HEK293 (cell line): ENCODE data around the gene MOV10L1.

Source experiments
- CTCF ChIA-PET: fragments of 350-600 bp; formaldehyde crosslinking; extraction: SDS; loops from one replicate; lab custom pipeline; 2021; ENCODE audit warnings: antibody characterized with exemption; lab: Yijun Ruan, JAX
- POLR2A ChIA-PET: fragments of 300-600 bp; formaldehyde crosslinking; extraction: SDS; loops from one replicate; lab custom pipeline; 2020; ENCODE audit warnings: antibody characterized with exemption, inconsistent platforms; lab: Yijun Ruan, JAX
- H3K27ac ChIP-seq: fragments of 200-500 bp; sonication (Bioruptor generic); 2 replicates; pipeline ENCODE4 v1.5.1; 2014; ENCODE audit warnings: low read depth, low read length, control low read depth, inconsistent platforms; ENCODE audit errors: extremely low read depth
- H3K36me3 ChIP-seq, 2 experiments: fragments of 200-500 bp in 1 of 2; sonication (Bioruptor generic) in 1 of 2; 1 replicate in 1 of 2; 2 replicates in 1 of 2; pipeline ENCODE4 v1.5.1; 2014 to 2017; ENCODE audit warnings: inconsistent platforms in 2 of 2, low read length in 2 of 2; ENCODE audit not compliant: control insufficient read depth in 2 of 2, insufficient read depth in 1 of 2
- H3K4me1 ChIP-seq: fragments of 200-500 bp; sonication (Bioruptor generic); 2 replicates; pipeline ENCODE4 v1.5.1; 2014; ENCODE audit warnings: mild to moderate bottlenecking, low read length, inconsistent platforms; ENCODE audit not compliant: control insufficient read depth, insufficient read depth
- H3K4me3 ChIP-seq: 2 replicates; pipeline ENCODE4 v1.5.1; 2011; ENCODE audit warnings: low read depth, mild to moderate bottlenecking, control low read depth, low read length, moderate library complexity
- H3K9me3 ChIP-seq: fragments of 200-500 bp; sonication (Bioruptor generic); 2 replicates; pipeline ENCODE4 v1.5.1; 2014; ENCODE audit warnings: low read depth, low read length, inconsistent platforms; ENCODE audit not compliant: control insufficient read depth, insufficient read depth
- AEBP2 ChIP-seq: fragments of 450-650 bp; formaldehyde crosslinking; IDR thresholded peaks from 2 replicates; pipeline ENCODE4 v1.5.1; 2016; ENCODE audit warnings: missing biosample characterization, missing genetic modification characterization, borderline replicate concordance
- ATF2 ChIP-seq: fragments of 450-650 bp; formaldehyde crosslinking; IDR thresholded peaks from 2 replicates; pipeline ENCODE4 v1.5.1; 2016; ENCODE audit warnings: missing biosample characterization, missing genetic modification characterization, low read depth
- GLIS1 ChIP-seq: fragments of 450-650 bp; formaldehyde crosslinking; IDR thresholded peaks from 2 replicates; pipeline ENCODE4 v1.5.1; 2016; ENCODE audit warnings: missing biosample characterization, missing genetic modification characterization
- HOXD13 ChIP-seq: sonication (generic); formaldehyde crosslinking; IDR thresholded peaks from 2 replicates; pipeline ENCODE4 v1.8.0; 2022; ENCODE audit warnings: missing genetic modification reagents, borderline replicate concordance
- KLF1 ChIP-seq: fragments of 450-650 bp; formaldehyde crosslinking; IDR thresholded peaks from 2 replicates; pipeline ENCODE4 v1.5.1; 2016; ENCODE audit warnings: missing biosample characterization, missing genetic modification characterization
- KLF8 ChIP-seq: fragments of 450-650 bp; formaldehyde crosslinking; IDR thresholded peaks from 2 replicates; pipeline ENCODE4 v1.5.1; 2016; ENCODE audit warnings: missing biosample characterization, missing genetic modification characterization
- PATZ1 ChIP-seq: fragments of 450-650 bp; formaldehyde crosslinking; IDR thresholded peaks from 2 replicates; pipeline ENCODE4 v1.5.1; 2016; ENCODE audit warnings: missing biosample characterization, missing genetic modification characterization
- RBAK ChIP-seq: fragments of 450-650 bp; formaldehyde crosslinking; IDR thresholded peaks from 2 replicates; pipeline ENCODE4 v1.5.1; 2016; ENCODE audit warnings: missing biosample characterization, missing genetic modification characterization
- ZBTB17 ChIP-seq: fragments of 450-650 bp; formaldehyde crosslinking; IDR thresholded peaks from 2 replicates; pipeline ENCODE4 v1.5.1; 2016; ENCODE audit warnings: missing biosample characterization, missing genetic modification characterization
- ZBTB20 ChIP-seq: fragments of 450-650 bp; formaldehyde crosslinking; IDR thresholded peaks from 2 replicates; pipeline ENCODE4 v1.5.1; 2016; ENCODE audit warnings: missing biosample characterization, missing genetic modification characterization
- ZBTB48 ChIP-seq: fragments of 450-650 bp; formaldehyde crosslinking; IDR thresholded peaks from 2 replicates; pipeline ENCODE4 v1.5.1; 2016; ENCODE audit warnings: missing biosample characterization, missing genetic modification characterization
- ZEB2 ChIP-seq: fragments of 450-650 bp; formaldehyde crosslinking; IDR thresholded peaks from 2 replicates; pipeline ENCODE4 v1.5.1; 2016; ENCODE audit warnings: missing biosample characterization, missing genetic modification characterization
- ZFHX2 ChIP-seq: fragments of 450-650 bp; formaldehyde crosslinking; conservative IDR thresholded peaks from 2 replicates; pipeline ENCODE4 v1.5.1; 2016; ENCODE audit warnings: missing biosample characterization, missing genetic modification characterization
- ZFP41 ChIP-seq: fragments of 450-650 bp; formaldehyde crosslinking; IDR thresholded peaks from 2 replicates; pipeline ENCODE4 v1.5.1; 2016; ENCODE audit warnings: missing biosample characterization, missing genetic modification characterization, borderline replicate concordance
- ZIC2 ChIP-seq: fragments of 450-650 bp; formaldehyde crosslinking; IDR thresholded peaks from 2 replicates; pipeline ENCODE4 v1.5.1; 2016; ENCODE audit warnings: missing biosample characterization, missing genetic modification characterization
- ZNF132 ChIP-seq: fragments of 450-650 bp; formaldehyde crosslinking; IDR thresholded peaks from 2 replicates; pipeline ENCODE4 v1.5.1; 2017; ENCODE audit warnings: missing biosample characterization, missing genetic modification characterization, borderline replicate concordance
- ZNF140 ChIP-seq: fragments of 450-650 bp; formaldehyde crosslinking; IDR thresholded peaks from 2 replicates; pipeline ENCODE4 v1.5.1; 2016; ENCODE audit warnings: missing biosample characterization, missing genetic modification characterization
- ZNF148 ChIP-seq: fragments of 450-650 bp; formaldehyde crosslinking; IDR thresholded peaks from 2 replicates; pipeline ENCODE4 v1.5.0; 2017; ENCODE audit warnings: missing biosample characterization, missing genetic modification characterization, borderline replicate concordance
- ZNF16 ChIP-seq: fragments of 450-650 bp; formaldehyde crosslinking; IDR thresholded peaks from 2 replicates; pipeline ENCODE4 v1.5.1; 2016; ENCODE audit warnings: low read depth, missing biosample characterization, missing genetic modification characterization
- ZNF23 ChIP-seq: fragments of 450-650 bp; formaldehyde crosslinking; IDR thresholded peaks from 2 replicates; pipeline ENCODE4 v1.5.1; 2016; ENCODE audit warnings: missing biosample characterization, missing genetic modification characterization, borderline replicate concordance
- ZNF335 ChIP-seq: fragments of 450-650 bp; formaldehyde crosslinking; conservative IDR thresholded peaks from 2 replicates; pipeline ENCODE4 v1.5.1; 2016; ENCODE audit warnings: missing biosample characterization, missing genetic modification characterization
- ZNF341 ChIP-seq: fragments of 450-650 bp; formaldehyde crosslinking; IDR thresholded peaks from 2 replicates; pipeline ENCODE4; 2016; ENCODE audit warnings: low read depth, missing biosample characterization, missing genetic modification characterization
- ZNF416 ChIP-seq: fragments of 450-650 bp; formaldehyde crosslinking; IDR thresholded peaks from 2 replicates; pipeline ENCODE4 v1.5.1; 2016; ENCODE audit warnings: missing biosample characterization, missing genetic modification characterization
- ZNF544 ChIP-seq: fragments of 450-650 bp; formaldehyde crosslinking; IDR thresholded peaks from 2 replicates; pipeline ENCODE4 v1.5.0; 2017; ENCODE audit warnings: missing biosample characterization, missing genetic modification characterization
- ZNF596 ChIP-seq: fragments of 450-650 bp; IDR thresholded peaks from 2 replicates; pipeline ENCODE4 v1.5.0; 2018; ENCODE audit warnings: missing biosample characterization, mild to moderate bottlenecking, missing genetic modification characterization, moderate library complexity
- ZNF600 ChIP-seq: fragments of 450-650 bp; formaldehyde crosslinking; IDR thresholded peaks from 2 replicates; pipeline ENCODE4 v1.5.1; 2016; ENCODE audit warnings: missing biosample characterization, missing genetic modification characterization
- ZNF624 ChIP-seq: fragments of 450-650 bp; formaldehyde crosslinking; IDR thresholded peaks from 2 replicates; pipeline ENCODE4 v1.5.1; 2017; ENCODE audit warnings: missing biosample characterization, missing genetic modification characterization
- ZNF629 ChIP-seq: fragments of 450-650 bp; formaldehyde crosslinking; IDR thresholded peaks from 2 replicates; pipeline ENCODE4 v1.5.1; 2017; ENCODE audit warnings: missing biosample characterization, missing genetic modification characterization
- ZNF645 ChIP-seq: fragments of 450-650 bp; formaldehyde crosslinking; IDR thresholded peaks from 2 replicates; pipeline ENCODE4; 2016; ENCODE audit warnings: missing biosample characterization, missing genetic modification characterization
- ZSCAN23 ChIP-seq: fragments of 450-650 bp; formaldehyde crosslinking; IDR thresholded peaks from 2 replicates; pipeline ENCODE4 v1.5.1; 2016; ENCODE audit warnings: missing biosample characterization, missing genetic modification characterization

MOV10L1 gene

GRCh38 chr22:50199251-50199721 lies 109.5 kb downstream of the MOV10L1 start (continued):
- no peak for TF ChIP-seq ZNF600 (tag by site-specific recombination)
- TF ChIP-seq ZNF132 (tag by site-specific recombination): no peak
- no peak for TF ChIP-seq ZFP41
- no peak for TF ChIP-seq AEBP2
- no peak for TF ChIP-seq ZNF629 (tag by site-specific recombination)
- TF ChIP-seq ZNF624 (tag by site-specific recombination): no peak

- Histone ChIP-seq H3K27ac (peak overlapping the region; percentile 82), H3K4me3 (peak overlapping the region; percentile 63), H3K36me3 (peaks cover 24 to 65% of the 10 kb centered on the region in 2 experiments), H3K9me3 (no peaks in the 10 kb centered on the region), H3K4me1 (peaks cover 5% of the 10 kb centered on the region; the same call in 1 of the 2 replicates)
- CTCF ChIA-PET: interaction anchor here (2.3 kb wide), 1 partner anchor 9 kb away, joined by 5 read pairs; no protein-coding TSS in a partner anchor
- POLR2A ChIA-PET: interaction anchor here (1.0 to 1.2 kb wide), 2 partner anchors 9 to 28 kb away, joined by 5 to 8 read pairs; no protein-coding TSS in a partner anchor
- no peak for TF ChIP-seq RBAK (tag by site-specific recombination)
- TF ChIP-seq ZNF335 (tag by site-specific recombination): peak; percentile 80
- TF ChIP-seq ZNF645 (tag by site-specific recombination): no peak
- peak; percentile 93 for TF ChIP-seq ZNF341
- TF ChIP-seq KLF1: no peak
- 0 out of 2 replicates have a peak, but pooled peaks have one; percentile 55 for TF ChIP-seq PATZ1 (tag by site-specific recombination)
- no peak for TF ChIP-seq ZEB2 (tag by site-specific recombination)
- no peak for TF ChIP-seq ZNF140 (tag by site-specific recombination)
- peak; percentile 54; the same call in 1 of the 2 replicates for TF ChIP-seq ZIC2
- no peak for TF ChIP-seq ZNF148 (tag by site-specific recombination)
- TF ChIP-seq ZNF23 (tag by site-specific recombination): no peak
- TF ChIP-seq GLIS1: peak; percentile 55
- TF ChIP-seq ZBTB48 (tag by site-specific recombination): peak; percentile 35; the same call in 1 of the 2 replicates
- TF ChIP-seq ZNF416 (tag by site-specific recombination): no peak
- TF ChIP-seq HOXD13 (CRISPR knock-in tag): no peak
- no peak for TF ChIP-seq ZFHX2
- TF ChIP-seq ZBTB17 (tag by site-specific recombination): no peak; the same call in 1 of the 2 replicates
- TF ChIP-seq KLF8 (tag by site-specific recombination): peak; percentile 38; the same call in 1 of the 2 replicates
- no peak for TF ChIP-seq ZSCAN23
- no peak for TF ChIP-seq ATF2 (tag by site-specific recombination)
- TF ChIP-seq ZNF544 (tag by site-specific recombination): no peak
- TF ChIP-seq ZNF16 (tag by site-specific recombination): no peak
- TF ChIP-seq ZNF596 (tag by site-specific recombination): no peak
- peak; percentile 61 for TF ChIP-seq ZBTB20
Measured at GRCh38 chr22:50199829-50200460, 110.1 kb downstream of the MOV10L1 start.
